Fibroblast of lung (primary cell): ENCODE measurements around the gene CRYBA2. TPM values are rescaled to one million over a fixed set of nuclear protein-coding genes. Genes with fewer than 3 reads are reported as not detected.

Experiments used
- DNase-seq, 2 donors: peaks; one replicate each; pipeline versions ENCODE4 v3.0.0 to v3.0.0-alpha.2; 2010; ENCODE audit warnings: low read depth in 2 of 2
- H2AFZ ChIP-seq: 2 replicates; pipeline ENCODE4 v1.5.1; 2012; ENCODE audit warnings: low read length, control low read depth, inconsistent platforms
- H3K27ac ChIP-seq: 2 replicates; pipeline ENCODE4 v1.5.1; 2011; ENCODE audit warnings: low read length, control low read depth; ENCODE audit not compliant: insufficient read depth
- H3K27me3 ChIP-seq: 2 replicates; pipeline ENCODE4 v1.5.1; 2011; ENCODE audit warnings: mild to moderate bottlenecking, low read length; ENCODE audit not compliant: control insufficient read depth, insufficient read depth
- H3K36me3 ChIP-seq: 2 replicates; pipeline ENCODE4 v1.5.1; 2011; ENCODE audit warnings: low read length; ENCODE audit not compliant: control insufficient read depth, insufficient read depth
- H3K4me1 ChIP-seq: 2 replicates; pipeline ENCODE4 v1.5.1; 2011; ENCODE audit warnings: low read length; ENCODE audit not compliant: control insufficient read depth, insufficient read depth; ENCODE audit errors: extremely low read depth
- H3K4me2 ChIP-seq: 2 replicates; pipeline ENCODE4 v1.5.1; 2011; ENCODE audit warnings: low read length, control low read depth; ENCODE audit not compliant: insufficient read depth; ENCODE audit errors: extremely low read depth
- H3K4me3 ChIP-seq, 4 experiments: fragments of 200-600 bp in 1 of 4; sonication (generic) in 1 of 4; replicated peaks in 1 of 4; 2 replicates each; pipeline ENCODE4 v1.5.1; 2011 to 2016; ENCODE audit warnings: low read length in 4 of 4, low read depth in 3 of 4, mild to moderate bottlenecking in 3 of 4, control low read depth in 2 of 4, inconsistent platforms in 1 of 4, mixed read lengths in 1 of 4; ENCODE audit not compliant: insufficient read depth in 1 of 4; ENCODE audit errors: control extremely low read depth in 1 of 4
- H3K79me2 ChIP-seq: 2 replicates; pipeline ENCODE4 v1.5.1; 2012; ENCODE audit warnings: mild to moderate bottlenecking, low read length, inconsistent platforms; ENCODE audit not compliant: control insufficient read depth, insufficient read depth
- H3K9ac ChIP-seq: 2 replicates; pipeline ENCODE4 v1.5.1; 2011; ENCODE audit warnings: mild to moderate bottlenecking, low read length, control low read depth; ENCODE audit not compliant: insufficient read depth
- H3K9me3 ChIP-seq: 2 replicates; pipeline ENCODE4 v1.5.1; 2012; ENCODE audit warnings: low read depth, low read length; ENCODE audit not compliant: control insufficient read depth, insufficient read depth
- H4K20me1 ChIP-seq: 2 replicates; pipeline ENCODE4 v1.5.1; 2011; ENCODE audit warnings: low read length; ENCODE audit not compliant: control insufficient read depth, insufficient read depth; ENCODE audit errors: extremely low read depth
- CTCF ChIP-seq, 2 donors: IDR thresholded peaks in 1 of 2; conservative IDR thresholded peaks in 1 of 2; 1 replicate in 1 of 2; 2 replicates in 1 of 2; pipeline ENCODE4 v1.5.1; 2011 to 2012; ENCODE audit warnings: low read length in 2 of 2, control low read depth in 1 of 2, inconsistent platforms in 1 of 2, low read depth in 1 of 2, mild to moderate bottlenecking in 1 of 2
- EZH2 ChIP-seq: IDR thresholded peaks from 2 replicates; pipeline ENCODE4 v1.5.1; 2012; ENCODE audit warnings: low read length, control low read depth, mild to moderate bottlenecking; ENCODE audit errors: missing control alignments
- polyA minus RNA-seq: library from RNA; depleted of rRNA, polyadenylated mRNA; stranded (reverse); fragments of >200 nt; gene quantifications from 2 replicates; pipeline ENCODE4 v1.2.3, GENCODE V29; 2011; ENCODE audit warnings: low replicate concordance
- polyA plus RNA-seq, 2 donors: library from polyadenylated mRNA; depleted of rRNA in 1 of 2; stranded (reverse) in 1 of 2; unstranded in 1 of 2; fragments of >200 nt; gene quantifications; 2 replicates each; pipeline ENCODE4 v1.2.1, GENCODE V29; 2011 to 2012; ENCODE audit warnings: missing spikeins in 1 of 2
- total RNA-seq: library from RNA; depleted of rRNA; stranded (reverse); fragments of >200 nt; gene quantifications from 2 replicates; pipeline ENCODE4 v1.2.1, GENCODE V29; 2014

CRYBA2 gene
- total RNA-seq: not detected in 2 replicates
- polyA plus RNA-seq: not detected in 2 replicates
- not detected in 2 replicates for polyA plus RNA-seq (2012)
- polyA minus RNA-seq: not detected in 2 replicates

GRCh38 chr2:218993345-218994315, at the start of gene CRYBA2:
TSS of gene CRYBA2 (minus strand) at chr2:218993422. CDS start at chr2:218993176, 246 bp downstream.
- H3K27ac ChIP-seq: no peak within 1 kb of the TSS
- peaks cover 67% of the 10 kb centered on the region for H3K27me3 ChIP-seq
- no peaks in the 10 kb centered on the region for H3K36me3 ChIP-seq
- H3K4me2 ChIP-seq: peak within 1 kb of the TSS; percentile 64
- H3K4me1 ChIP-seq: no peaks in the 10 kb centered on the region
- no peaks in the 10 kb centered on the region for H3K79me2 ChIP-seq
- H4K20me1 ChIP-seq: no peaks in the 10 kb centered on the region
- H3K9ac ChIP-seq: no peak within 1 kb of the TSS
- no peak within 1 kb of the TSS for H2AFZ ChIP-seq
- peak within 1 kb of the TSS in 3 of 4 experiments; percentile 3 to 41 (median 19) for H3K4me3 ChIP-seq
- TF ChIP-seq CTCF (conservative IDR thresholded peaks at IDR 0.05 in 1 of 2, IDR thresholded peaks at IDR 0.05 in 1 of 2; ENCODE audit: low read depth in 1 of 2, low read length in 2 of 2) (no peak), EZH2 (peak; percentile 92)
- no peaks in the 10 kb centered on the region for H3K9me3 ChIP-seq
- peak in 1 of 2 donors; percentile 20 for DNase-seq

GRCh38 chr2:219042750-219043149, 49.5 kb upstream of the CRYBA2 start:
- no peaks in the 10 kb centered on the region for H4K20me1 ChIP-seq
- H2AFZ ChIP-seq: no peak overlapping the region
- peaks cover 21% of the 10 kb centered on the region for H3K27me3 ChIP-seq
- H3K9ac ChIP-seq: no peak overlapping the region
- no peaks in the 10 kb centered on the region for H3K4me1 ChIP-seq
- no peak overlapping the region for H3K4me3 ChIP-seq
- no peak overlapping the region for H3K4me2 ChIP-seq
- no peak overlapping the region for H3K27ac ChIP-seq
- no peak for DNase-seq
- no peaks in the 10 kb centered on the region for H3K79me2 ChIP-seq
- H3K9me3 ChIP-seq: no peaks in the 10 kb centered on the region
- no peaks in the 10 kb centered on the region for H3K36me3 ChIP-seq
- no peak for TF ChIP-seq CTCF (conservative IDR thresholded peaks at IDR 0.05 in 1 of 2, IDR thresholded peaks at IDR 0.05 in 1 of 2; ENCODE audit: low read depth in 1 of 2, low read length in 2 of 2)
- TF ChIP-seq EZH2: no peak

- Histone ChIP-seq H3K9ac (no peak overlapping the region), H3K4me1 (no peaks in the 10 kb centered on the region), H3K36me3 (no peaks in the 10 kb centered on the region), H3K27me3 (peaks cover 24% of the 10 kb centered on the region), H3K79me2 (no peaks in the 10 kb centered on the region), H3K9me3 (no peaks in the 10 kb centered on the region), H3K27ac (no peak overlapping the region), H3K4me3 (no peak overlapping the region), H2AFZ (no peak overlapping the region), H3K4me2 (no peak overlapping the region), H4K20me1 (no peaks in the 10 kb centered on the region)
- no peak for DNase-seq
- TF ChIP-seq EZH2: no peak
- no peak for TF ChIP-seq CTCF (conservative IDR thresholded peaks at IDR 0.05 in 1 of 2, IDR thresholded peaks at IDR 0.05 in 1 of 2; ENCODE audit: low read depth in 1 of 2, low read length in 2 of 2)
These were observed 48.9 kb upstream of the CRYBA2 start for GRCh38 chr2:219042157-219042556.
